ENCODE data around the gene GREB1L.

Gene GREB1L

DNA sequence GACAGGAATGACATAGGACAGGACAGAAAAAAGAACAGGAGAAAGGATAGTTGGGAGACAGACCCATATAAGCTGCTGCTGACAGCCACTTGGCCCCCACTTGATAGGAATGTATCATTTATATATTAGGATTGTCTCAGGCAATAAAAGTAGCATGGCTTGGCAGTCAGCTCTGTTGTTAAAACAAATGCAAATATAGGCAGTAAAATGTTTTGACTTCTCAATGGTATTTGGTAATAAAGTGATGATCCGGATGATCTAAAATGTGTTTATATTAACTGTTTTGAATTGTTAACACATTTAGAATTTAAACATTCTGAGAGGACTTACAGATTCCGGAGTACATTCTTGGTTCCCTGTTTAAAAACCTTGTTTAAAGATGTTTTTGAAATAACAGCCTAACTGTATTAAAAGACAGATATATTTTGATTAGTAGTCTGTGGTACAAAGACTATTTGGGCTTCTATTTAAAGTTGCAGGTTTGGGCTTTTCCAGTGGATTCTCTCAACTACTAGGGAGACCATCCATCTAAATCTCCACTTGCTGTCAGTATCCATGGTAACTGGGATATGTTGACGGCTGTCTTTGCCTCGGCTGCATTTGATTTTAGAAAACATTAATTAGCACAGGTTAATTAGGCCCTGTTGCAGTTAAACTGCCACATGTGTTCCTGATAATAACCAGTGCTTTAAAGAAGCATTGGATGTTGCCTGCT lies 210.9 kb downstream of the GREB1L start:
- peak; percentile 29 for DNase-seq

- DNase-seq: no peak
Observed at GRCh38 chr18:21453511-21453901, 211.5 kb downstream of the GREB1L start.

GRCh38 chr18:21454725-21455124 lies 212.7 kb downstream of the GREB1L start:
- no peak for DNase-seq

GRCh38 chr18:21456428-21457178 lies 214.6 kb downstream of the GREB1L start:
- DNase-seq: no peak

- no peak for DNase-seq
Observed at GRCh38 chr18:21457179-21457535, 215.1 kb downstream of the GREB1L start.

DNA sequence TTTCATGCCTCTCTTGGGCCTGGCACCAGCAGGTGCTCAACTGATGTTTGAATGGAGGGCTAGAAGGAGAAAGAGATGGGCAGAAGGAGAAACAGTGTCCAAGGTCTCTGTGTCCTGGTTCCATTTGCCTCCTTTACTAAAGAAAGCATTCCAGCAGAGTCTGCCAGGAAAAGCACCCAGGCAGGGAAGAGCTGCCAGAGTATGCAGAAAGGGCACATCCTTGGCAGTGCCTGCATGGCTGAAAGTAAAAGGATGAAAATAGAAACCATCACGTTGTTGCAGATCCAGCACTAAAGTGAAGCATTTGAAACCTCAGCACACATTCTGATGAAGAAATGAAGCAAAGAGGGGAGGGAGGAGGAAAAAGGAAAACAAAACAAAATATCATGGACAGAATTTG lies 216.3 kb downstream of the GREB1L start:
- no peak for DNase-seq

GRCh38 chr18:21458788-21459187 lies 216.8 kb downstream of the GREB1L start:
- DNase-seq: no peak

DNA sequence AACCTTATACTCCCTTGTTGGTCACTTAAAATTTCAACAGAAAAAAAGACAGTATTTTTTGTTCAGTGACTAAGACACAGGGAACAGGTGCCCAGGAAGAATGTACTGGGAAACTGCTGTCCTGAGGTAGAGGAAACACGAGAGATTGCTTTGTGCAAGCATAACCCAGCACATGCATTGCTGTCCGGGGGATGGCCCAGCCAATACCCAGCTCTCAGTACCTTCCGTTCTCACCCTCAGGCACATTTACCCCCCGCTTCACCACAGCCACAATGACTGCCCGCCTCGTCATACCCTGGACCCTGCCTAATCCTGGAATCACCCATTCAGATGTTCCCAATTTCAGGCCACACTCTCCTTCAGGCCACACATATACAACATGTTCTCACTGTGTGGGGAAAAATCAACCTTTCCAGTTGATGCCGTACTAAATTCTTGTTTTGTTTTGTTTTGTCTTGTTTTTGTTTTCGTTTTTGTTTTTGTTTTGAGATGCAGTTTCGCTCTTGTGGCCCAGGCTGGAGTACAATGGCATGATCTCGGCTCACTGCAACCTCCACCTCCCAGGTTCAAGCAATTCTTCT lies 217.8 kb downstream of the GREB1L start:
- DNase-seq: no peak

GRCh38 chr18:21461460-21461859 lies 219.4 kb downstream of the GREB1L start:
- DNase-seq: no peak

- DNase-seq: no peak
Observed at GRCh38 chr18:21463718-21464117, 221.7 kb downstream of the GREB1L start.

DNA sequence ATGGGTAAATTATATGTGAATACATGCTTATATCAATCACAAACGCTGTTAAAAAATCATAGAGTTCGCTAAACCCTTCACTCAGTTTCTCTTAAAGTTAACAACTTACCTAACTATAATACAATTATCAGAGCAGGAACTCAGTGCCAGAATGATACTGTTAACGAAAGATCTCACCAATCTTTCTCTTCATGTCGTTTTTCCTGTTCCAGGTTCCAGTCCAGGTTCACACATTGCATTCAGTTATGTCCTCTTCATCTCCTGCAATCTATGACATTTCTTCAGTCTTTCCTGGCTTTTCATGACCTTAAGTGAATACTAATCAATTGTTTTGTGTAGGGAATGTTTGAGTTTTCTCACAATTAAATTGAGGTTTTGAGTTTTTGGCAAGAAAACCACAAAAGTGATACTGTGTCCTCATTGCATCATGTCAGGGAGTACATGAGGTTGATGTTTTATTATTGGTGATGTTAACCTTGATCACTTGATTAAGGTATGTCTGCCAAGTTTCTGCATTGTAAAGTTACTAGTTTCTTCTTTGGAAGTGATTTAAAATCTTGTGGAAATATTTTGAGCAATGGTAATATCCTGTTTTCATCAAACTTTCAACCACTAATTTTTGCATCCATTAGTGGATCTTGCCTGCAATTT lies 226.6 kb downstream of the GREB1L start:
- no peak for DNase-seq

DNA sequence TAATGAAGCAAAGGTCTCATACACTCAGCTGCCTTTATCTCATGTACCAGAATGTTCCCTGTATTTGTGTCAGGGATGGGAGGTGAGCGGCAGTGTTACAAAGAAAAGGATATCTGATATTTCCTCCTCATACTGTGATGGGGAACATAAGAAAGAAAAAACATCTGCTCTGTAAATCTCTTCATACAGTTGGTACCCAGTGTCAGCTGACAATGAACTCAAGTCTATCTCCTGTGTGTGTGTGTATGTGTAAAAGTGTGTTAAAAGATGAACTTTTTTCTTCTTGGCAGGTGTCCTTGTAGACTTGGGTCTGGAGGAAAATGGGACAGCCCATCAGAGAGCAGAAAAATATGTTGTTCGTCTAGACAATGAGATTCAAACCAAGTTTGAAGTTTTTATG lies 230.7 kb downstream of the GREB1L start:
- DNase-seq: no peak

GRCh38 chr18:21474621-21475020 lies 232.6 kb downstream of the GREB1L start:
- no peak for DNase-seq

GRCh38 chr18:21479721-21480120 lies 237.7 kb downstream of the GREB1L start:
- DNase-seq: no peak

DNA sequence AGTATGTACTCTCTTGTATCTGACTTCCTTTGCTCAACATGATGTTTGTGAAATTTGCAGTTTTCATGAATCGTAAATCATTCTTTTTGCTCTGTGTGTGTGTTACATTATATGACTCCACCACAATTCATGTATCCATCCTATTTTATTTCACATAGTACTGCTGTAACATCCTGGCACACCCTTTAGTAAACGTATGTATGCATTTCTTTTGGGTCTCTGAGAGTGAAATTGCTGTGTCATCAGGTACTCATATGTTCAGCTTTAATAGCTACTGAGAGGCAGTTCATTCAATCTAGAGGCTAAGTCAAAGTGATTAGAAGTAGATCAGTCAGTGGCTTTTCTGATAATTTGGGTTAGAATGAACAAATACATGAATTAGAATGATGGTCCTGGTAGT lies 239.7 kb downstream of the GREB1L start:
- no peak for DNase-seq

- no peak for DNase-seq
Observed at GRCh38 chr18:21483051-21483450, 241.0 kb downstream of the GREB1L start.

DNA sequence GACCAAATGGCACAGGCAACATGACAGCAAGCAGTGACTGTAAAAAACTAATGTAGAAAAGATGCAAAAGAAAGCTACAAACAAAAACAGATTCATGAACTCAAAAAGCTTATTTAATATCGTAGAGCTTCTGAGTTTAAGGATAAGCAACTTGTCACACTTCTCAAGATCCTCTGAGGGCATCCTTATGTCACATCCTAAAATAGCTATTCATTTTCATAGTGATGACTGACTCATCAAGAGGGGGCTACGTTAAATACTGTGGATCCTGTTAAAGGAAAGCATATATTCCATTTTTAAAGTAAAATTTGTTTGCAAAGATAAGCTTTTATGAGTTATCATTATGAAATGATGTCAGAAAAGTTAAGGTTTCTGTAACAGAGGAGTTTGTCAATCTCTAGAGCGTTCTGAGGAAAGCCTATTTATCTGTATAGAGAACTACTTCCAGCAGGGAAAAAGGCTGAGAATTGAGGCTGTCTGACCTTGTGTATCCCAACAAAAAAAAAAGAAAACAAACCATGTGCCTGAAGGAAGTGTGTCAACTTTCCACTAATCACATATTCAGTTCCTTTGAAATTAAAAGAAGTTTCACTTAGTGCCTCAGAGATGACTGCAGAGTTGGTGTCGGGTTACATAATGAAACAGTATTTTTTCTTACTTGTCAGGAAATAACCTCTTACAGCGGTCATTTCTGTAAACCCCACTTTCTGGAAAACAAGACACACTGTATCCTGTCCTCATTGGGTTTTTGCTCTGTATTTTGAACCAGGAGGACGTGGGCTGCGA lies 243.0 kb downstream of the GREB1L start:
- no peak for DNase-seq

DNA sequence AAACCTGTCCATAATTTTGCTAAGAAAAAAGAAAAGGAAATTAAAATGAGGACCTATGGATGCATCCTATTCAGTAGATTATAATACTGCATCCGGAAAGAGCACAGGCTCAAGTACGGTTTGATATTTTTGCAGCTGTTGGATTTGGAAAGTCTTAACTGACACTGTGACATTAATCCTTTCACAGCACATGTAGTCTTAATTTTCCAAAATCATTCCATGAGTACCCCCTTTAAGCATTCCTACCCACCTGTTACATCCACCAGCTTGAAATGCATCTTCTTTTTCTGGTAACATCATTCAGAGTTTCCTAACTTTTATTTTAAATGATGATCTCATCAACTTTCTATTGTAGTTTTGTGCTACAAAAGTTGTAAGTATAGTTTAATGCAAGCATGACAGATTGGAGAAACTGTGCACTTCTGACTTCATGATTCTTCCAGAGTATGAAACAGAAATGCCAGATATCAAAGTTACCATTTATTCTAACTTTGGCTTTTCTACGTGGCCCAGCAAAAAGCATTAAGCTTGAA lies 244.9 kb downstream of the GREB1L start:
- no peak for DNase-seq

GRCh38 chr18:21489119-21489750 lies 247.2 kb downstream of the GREB1L start:
- DNase-seq: peak; percentile 51

- no peak for DNase-seq
Observed at GRCh38 chr18:21489919-21490495, 248.0 kb downstream of the GREB1L start.

DNA sequence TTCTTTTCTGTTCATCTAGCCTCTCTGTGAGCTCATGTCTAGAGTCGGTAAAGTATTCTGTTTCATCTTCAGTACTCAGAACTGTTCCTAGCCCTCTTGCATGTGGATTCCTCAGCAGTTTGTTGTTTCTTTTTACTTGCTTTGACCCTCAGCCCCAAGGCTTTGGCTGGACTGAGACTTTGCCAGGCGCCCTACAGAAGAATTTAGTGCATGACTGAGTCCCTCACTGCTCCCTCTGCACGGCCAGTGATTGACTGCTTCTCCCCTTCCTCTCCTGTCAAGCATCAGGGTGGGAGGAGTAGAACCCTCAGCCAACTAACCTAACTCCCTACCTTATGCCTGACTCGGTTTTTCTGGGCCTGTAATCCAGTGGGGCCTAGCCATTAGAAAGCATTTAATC lies 248.7 kb downstream of the GREB1L start:
- no peak for DNase-seq
